Measurements from ENCODE around the gene LTB.
A peak's percentile ranks its signal among the peaks of the same experiment; 100 is the strongest.

LTB gene

GRCh38 chr6:31585491-31585890 is 3.3 kb upstream of the LTB start:
- no peak for TF ChIP-seq CSRNP3 (CRISPR knock-in tag; IDR thresholded peaks at IDR 0.05)
- no peak for TF ChIP-seq ZFP3 (CRISPR knock-in tag; IDR thresholded peaks at IDR 0.05)
- TF ChIP-seq RARB (CRISPR knock-in tag; IDR thresholded peaks at IDR 0.05) = no peak
- no peak for TF ChIP-seq OSR1 (CRISPR knock-in tag; IDR thresholded peaks at IDR 0.05)
- TF ChIP-seq TCF4 (CRISPR knock-in tag; IDR thresholded peaks at IDR 0.05; ENCODE audit: borderline replicate concordance) = no peak
- TF ChIP-seq GLIS3 (CRISPR knock-in tag; IDR thresholded peaks at IDR 0.05) = no peak
- TF ChIP-seq ZNF70 (CRISPR knock-in tag; IDR thresholded peaks at IDR 0.05) = no peak
- no peak for TF ChIP-seq CSDC2 (CRISPR knock-in tag; IDR thresholded peaks at IDR 0.05)
- no peak for TF ChIP-seq ZNF8 (CRISPR knock-in tag; IDR thresholded peaks at IDR 0.05)
- TF ChIP-seq ZFP30 (CRISPR knock-in tag; IDR thresholded peaks at IDR 0.05) = no peak
- TF ChIP-seq ISL1 (CRISPR knock-in tag; IDR thresholded peaks at IDR 0.05) = no peak
- TF ChIP-seq PPARA (CRISPR knock-in tag; IDR thresholded peaks at IDR 0.05; ENCODE audit: borderline replicate concordance) = no peak
- no peak for TF ChIP-seq ZNF565 (CRISPR knock-in tag; conservative IDR thresholded peaks at IDR 0.05; ENCODE audit: low read depth)
- TF ChIP-seq ARNTL (CRISPR knock-in tag; IDR thresholded peaks at IDR 0.05; ENCODE audit: borderline replicate concordance, low read depth) = no peak
- no peak for TF ChIP-seq SNAI2 (CRISPR knock-in tag; IDR thresholded peaks at IDR 0.05)
- TF ChIP-seq ZC3H10 (CRISPR knock-in tag; IDR thresholded peaks at IDR 0.05) = no peak
- no peak for TF ChIP-seq BACH2 (CRISPR knock-in tag; IDR thresholded peaks at IDR 0.05; ENCODE audit: borderline replicate concordance)
- ATAC-seq = no peak

DNA sequence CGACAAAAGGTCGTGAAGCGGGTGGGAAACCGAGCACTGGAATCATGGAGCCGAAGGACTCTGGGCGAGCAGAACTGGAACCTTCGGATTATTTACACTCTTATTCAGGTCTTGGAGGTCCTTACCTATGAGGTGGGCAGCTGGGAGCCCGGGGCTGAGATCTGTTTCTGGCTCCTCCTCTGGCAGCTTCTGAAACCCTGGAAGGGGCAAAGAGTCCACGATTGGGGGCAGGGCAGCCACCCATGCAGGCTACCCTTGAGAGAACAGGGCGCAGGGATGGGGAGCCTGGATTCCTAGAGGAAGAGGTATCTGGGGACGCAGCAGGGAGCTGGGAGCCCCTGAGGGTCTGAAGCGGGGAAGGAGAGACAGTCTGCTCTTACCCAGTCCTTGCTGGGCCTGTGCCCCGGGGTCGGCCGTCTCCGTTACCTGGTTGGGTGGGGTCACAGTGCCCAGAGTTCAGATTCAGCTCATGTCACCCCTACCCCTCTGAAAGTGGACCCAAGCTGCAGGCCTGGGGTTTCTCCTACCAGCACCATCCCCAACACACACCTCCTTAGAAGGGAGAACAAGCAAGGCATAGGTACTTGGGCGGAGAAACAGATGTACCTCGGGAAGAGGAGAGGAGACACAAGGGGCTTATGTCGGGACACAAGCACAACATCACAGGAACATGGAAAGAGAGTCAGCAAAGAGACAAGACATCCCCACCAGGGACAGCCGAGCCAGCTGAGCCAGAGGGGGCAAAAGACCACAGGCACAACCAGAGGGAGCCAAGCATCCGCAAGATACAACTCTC is 592 bp downstream of the LTB start:
- TF ChIP-seq RARB (CRISPR knock-in tag; IDR thresholded peaks at IDR 0.05) = no peak
- TF ChIP-seq CSDC2 (CRISPR knock-in tag; IDR thresholded peaks at IDR 0.05) = no peak
- peak; percentile 21 for ATAC-seq

DNA sequence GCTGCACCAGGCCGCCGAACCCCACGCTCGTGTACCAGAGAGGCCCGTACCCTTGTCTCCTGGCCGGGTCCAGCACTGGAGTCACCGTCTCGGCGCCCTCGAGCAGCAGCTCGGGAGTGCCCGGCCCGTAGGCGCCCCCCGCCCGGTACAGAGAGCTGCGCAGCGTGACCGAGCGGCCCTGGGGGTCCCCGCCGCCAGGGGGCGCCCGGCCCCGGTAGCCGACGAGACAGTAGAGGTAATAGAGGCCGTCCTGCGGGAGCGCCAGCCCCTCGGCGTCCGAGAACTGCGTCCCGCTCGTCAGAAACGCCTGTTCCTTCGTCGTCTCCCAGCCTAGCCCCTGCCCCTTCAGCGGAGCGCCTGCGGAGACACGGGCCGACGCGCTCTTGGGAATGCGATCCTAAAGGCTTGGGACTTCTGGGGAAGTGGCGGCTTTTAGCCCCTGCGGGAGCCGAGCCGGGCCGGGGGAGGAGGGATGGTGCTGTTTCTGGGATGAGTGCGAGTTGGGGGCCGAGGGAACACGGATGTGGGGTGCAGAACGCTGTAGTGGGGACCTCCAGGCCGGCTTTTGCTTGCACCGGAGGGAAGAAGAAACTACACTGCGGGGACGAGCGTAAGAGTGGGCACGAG is 1.3 kb downstream of the LTB start:
- peak; percentile 99 for ATAC-seq

GRCh38 chr6:31580438-31580740 is 1.8 kb downstream of the LTB start:
- TF ChIP-seq TSHZ2 (CRISPR knock-in tag; IDR thresholded peaks at IDR 0.05) (no peak), CSRNP3 (CRISPR knock-in tag; IDR thresholded peaks at IDR 0.05) (no peak), CSDC2 (CRISPR knock-in tag; IDR thresholded peaks at IDR 0.05) (no peak), OSR1 (CRISPR knock-in tag; IDR thresholded peaks at IDR 0.05) (no peak), ZC3H10 (CRISPR knock-in tag; IDR thresholded peaks at IDR 0.05) (no peak)
- TF ChIP-seq, protein P1, sequence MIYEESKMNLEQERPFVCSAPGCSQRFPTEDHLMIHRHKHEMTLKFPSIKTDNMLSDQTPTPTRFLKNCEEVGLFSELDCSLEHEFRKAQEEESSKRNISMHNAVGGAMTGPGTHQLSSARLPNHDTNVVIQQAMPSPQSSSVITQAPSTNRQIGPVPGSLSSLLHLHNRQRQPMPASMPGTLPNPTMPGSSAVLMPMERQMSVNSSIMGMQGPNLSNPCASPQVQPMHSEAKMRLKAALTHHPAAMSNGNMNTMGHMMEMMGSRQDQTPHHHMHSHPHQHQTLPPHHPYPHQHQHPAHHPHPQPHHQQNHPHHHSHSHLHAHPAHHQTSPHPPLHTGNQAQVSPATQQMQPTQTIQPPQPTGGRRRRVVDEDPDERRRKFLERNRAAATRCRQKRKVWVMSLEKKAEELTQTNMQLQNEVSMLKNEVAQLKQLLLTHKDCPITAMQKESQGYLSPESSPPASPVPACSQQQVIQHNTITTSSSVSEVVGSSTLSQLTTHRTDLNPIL (CRISPR knock-in tag; IDR thresholded peaks at IDR 0.05; ENCODE audit: low read depth) = no peak
- no peak for ATAC-seq

More for the DNA sequence above, 1.3 kb downstream of the LTB start:
- no peak for TF ChIP-seq PPARA (CRISPR knock-in tag; IDR thresholded peaks at IDR 0.05; ENCODE audit: borderline replicate concordance)
- no peak for TF ChIP-seq ZNF565 (CRISPR knock-in tag; conservative IDR thresholded peaks at IDR 0.05; ENCODE audit: low read depth)
- TF ChIP-seq RARB (CRISPR knock-in tag; IDR thresholded peaks at IDR 0.05) = no peak
- TF ChIP-seq, protein P2, sequence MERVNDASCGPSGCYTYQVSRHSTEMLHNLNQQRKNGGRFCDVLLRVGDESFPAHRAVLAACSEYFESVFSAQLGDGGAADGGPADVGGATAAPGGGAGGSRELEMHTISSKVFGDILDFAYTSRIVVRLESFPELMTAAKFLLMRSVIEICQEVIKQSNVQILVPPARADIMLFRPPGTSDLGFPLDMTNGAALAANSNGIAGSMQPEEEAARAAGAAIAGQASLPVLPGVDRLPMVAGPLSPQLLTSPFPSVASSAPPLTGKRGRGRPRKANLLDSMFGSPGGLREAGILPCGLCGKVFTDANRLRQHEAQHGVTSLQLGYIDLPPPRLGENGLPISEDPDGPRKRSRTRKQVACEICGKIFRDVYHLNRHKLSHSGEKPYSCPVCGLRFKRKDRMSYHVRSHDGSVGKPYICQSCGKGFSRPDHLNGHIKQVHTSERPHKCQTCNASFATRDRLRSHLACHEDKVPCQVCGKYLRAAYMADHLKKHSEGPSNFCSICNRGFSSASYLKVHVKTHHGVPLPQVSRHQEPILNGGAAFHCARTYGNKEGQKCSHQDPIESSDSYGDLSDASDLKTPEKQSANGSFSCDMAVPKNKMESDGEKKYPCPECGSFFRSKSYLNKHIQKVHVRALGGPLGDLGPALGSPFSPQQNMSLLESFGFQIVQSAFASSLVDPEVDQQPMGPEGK (CRISPR knock-in tag; IDR thresholded peaks at IDR 0.05; ENCODE audit: borderline replicate concordance) = no peak
- no peak for TF ChIP-seq OSR1 (CRISPR knock-in tag; IDR thresholded peaks at IDR 0.05)
